HG02759 (cell line): Measurements from ENCODE around the gene TRO.

ENCODE experiments used
- ATAC-seq: cut with Tn5 transposase; IDR thresholded peaks from one replicate; pipeline ENCODE4 v1.9.1; 2021; ENCODE audit warnings: mild to moderate bottlenecking, moderate library complexity; ENCODE audit not compliant: unreplicated experiment

Gene TRO

DNA sequence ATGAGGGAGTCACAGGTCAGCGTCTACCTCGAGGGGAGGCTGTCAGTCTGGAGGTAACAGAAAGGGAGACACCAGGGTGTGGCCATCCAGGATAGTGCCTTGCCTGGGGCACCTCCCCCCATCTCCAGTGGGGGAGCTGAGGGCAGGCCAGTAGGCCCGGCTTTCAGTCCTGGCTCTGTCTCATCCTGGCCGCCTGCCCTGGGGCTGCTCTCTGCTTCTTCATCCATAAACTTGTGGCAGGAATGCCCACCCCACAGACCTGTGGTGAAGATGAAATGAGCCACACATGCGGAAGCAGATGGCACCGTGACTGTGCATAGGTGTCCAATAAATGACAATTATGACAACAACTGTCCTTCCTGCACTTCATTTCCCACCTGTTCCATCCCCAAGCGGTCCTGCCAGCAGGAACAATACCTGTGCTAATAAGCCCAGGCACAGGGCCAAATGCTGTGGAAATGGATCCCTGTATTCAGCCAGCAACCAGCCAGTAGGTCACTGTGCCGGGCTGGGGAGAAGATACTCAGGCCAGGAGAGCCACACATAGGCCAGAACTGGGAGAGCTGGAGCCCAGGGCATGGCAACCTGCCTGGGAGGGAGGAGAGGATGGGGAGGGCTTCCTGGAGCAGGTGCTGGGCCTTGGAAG lies 30.2 kb downstream of the TRO start:
- ATAC-seq, result no peak

DNA sequence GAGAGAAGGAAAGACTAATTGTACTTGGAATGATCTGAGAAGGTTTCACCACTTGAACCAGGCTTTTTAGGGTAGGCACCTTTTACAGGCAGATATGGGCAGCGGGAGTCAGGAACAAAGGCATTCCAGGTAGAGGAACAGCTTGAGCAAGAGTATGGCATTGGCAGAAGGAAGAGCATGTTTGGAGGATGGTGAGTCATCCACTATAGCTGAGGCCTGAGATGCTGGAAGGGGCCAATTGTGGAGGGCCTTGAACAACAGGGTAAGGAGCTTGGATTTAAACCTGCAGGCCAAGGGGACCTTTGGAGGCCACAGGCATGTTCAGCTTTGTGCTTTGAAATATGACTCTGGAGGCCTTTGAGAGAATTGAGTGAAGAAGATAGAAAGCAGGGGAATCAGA lies 41.1 kb downstream of the TRO start:
- ATAC-seq, result no peak

DNA sequence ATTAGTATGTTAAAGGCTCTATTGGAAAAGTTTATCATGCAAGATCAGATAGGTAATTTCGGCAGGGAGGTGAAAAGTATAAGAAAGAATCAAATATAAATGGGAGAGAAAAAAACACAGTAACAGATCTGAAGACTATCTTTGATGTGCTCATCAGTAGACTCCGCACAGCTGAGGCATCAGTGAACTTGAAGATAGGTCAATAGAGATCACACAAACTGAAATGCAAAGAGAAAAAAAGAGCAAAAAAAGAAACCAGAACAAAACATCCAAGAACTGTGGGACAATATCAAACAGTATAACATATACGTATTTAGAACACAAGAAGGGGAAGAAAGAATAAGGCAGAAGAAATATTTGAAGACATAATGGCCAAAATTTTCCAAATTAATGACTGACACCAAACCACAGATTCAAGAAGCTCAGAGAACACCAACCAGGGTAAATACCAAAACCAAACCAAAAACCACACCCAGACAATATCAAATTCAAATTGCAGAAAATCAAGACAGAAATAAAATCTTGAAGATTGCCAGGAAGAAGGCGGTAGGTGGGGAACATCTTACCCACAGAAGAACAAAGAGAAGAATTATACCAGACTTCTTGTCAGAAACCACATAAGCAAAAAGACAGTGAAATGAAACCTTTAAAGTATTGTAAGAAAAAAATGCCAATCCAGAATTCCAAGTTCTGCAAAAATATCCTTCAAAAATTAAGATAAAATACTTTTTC lies 44.3 kb downstream of the TRO start:
- ATAC-seq, result no peak

DNA sequence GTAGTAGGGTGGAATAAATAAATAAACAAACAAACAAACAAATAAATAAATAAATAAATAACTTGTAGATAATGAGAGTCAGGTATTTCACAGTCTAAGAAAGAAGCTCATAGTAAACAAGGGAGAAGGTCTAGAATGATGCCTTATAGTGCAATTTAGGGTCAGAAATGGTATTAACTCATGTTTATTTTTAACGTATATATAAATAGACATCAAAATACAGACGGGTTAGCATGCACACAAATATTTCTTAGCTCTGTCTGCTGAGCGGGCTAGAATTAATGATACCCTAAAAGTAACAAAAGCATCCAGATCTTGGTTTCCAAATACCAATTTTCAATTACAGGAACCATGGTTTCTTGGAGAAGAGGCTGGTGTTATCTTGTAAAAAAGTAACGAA lies 56.8 kb downstream of the TRO start:
- no peak for ATAC-seq

DNA sequence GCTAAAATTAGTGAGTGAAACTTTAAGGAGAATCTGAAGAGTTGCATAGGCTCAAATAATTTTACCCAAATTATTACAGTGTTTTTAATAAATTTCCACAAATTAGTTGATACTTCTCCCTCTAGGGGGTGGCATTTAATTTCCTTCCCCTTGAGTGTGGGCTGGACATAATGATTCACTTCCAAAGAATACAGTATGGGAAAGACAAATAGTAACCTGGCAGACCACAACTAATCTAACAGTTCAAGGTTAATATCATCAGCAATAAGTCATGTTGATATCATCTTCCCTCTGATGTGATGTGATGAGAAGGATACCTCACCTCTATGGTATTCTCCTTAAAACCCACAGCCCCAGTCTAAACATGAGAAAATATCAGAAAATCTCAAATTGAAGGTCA lies 57.8 kb downstream of the TRO start:
- no peak for ATAC-seq

DNA sequence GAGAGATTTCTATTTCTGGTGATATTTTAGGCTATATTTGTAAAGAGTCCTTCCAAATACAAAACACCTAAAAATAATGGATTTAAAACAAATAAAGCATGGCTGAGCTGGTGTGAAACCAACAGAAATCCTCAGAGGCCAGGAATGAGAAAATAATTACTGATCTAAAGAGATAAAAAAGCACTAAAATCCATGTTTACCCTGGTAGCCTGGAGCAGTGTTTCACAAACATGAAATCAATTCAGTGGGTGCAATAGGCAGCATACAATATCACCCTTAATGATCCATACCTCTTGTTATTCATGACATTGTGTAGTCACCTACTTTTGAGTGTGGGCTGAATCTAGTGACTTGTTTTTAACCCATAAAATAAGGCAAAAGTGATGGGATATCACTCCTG lies 58.8 kb downstream of the TRO start:
- no peak for ATAC-seq

DNA sequence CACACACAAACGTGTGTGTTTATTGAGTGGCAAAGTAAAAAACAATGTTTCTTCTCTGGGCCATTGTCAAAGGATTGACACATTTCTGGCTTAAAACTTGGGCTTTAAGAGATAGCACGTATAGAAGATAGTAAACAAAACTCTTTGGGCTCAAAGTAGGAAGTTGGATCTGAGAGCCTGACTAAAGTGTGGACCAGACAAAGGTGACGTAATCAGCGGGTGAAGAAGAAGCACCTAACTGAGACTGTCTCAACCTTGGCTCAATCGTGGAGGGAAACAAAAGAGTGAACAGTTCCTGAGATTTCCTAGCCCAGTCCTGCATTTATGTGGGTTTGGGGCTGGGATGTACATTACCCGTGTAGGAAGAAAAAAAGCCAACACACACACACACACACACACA lies 59.7 kb downstream of the TRO start:
- ATAC-seq, result no peak
